ENCODE data around the gene CRABP2. TPM values are rescaled to one million over a fixed set of nuclear protein-coding genes. Genes with fewer than 3 reads are reported as not detected.

The CRABP2 gene
- total and polyA plus RNA-seq, 2 of the 13 experiments (the other 11 are each of a cell fraction or from before 2014, with no cell fraction given) = 0.40 to 0.60 TPM

GRCh38 chr1:156748670-156749418 is 43.5 kb upstream of the CRABP2 start:
- peaks cover 13% of the 10 kb centered on the region for H4K20me1 ChIP-seq (ENCODE audit: insufficient read depth, low read length)
- H3K27me3 ChIP-seq (ENCODE audit: control insufficient read depth in 1 of 2, insufficient read depth in 2 of 2, low read length in 2 of 2) = no peaks in the 10 kb centered on the region; a peak in 1 of 5 replicates
- peak overlapping the region; percentile 98 for H3K4me2 ChIP-seq (ENCODE audit: low read depth, low read length)
- in situ Hi-C loops (cut with HindIII; ENCODE audit: extremely low pct_ligation_motif_present, low pct_unique_long_range_greater_than_20kb) (no loop called here), intact Hi-C loops (cut with micrococcal nuclease; ENCODE audit: unreplicated experiment) (loop anchor here (2.0 kb wide), 1 partner anchor 20 kb away; the partner anchor contains the start of genes ISG20L2 and METTL25B)
- no TSS peak for BruUV-seq (replicated peaks)
- FAIRE-seq (peak; percentile 81), DNase-seq (ENCODE audit: low spot score) (peak; percentile 50), ATAC-seq (peak; percentile 16)
- H3K4me1 ChIP-seq (ENCODE audit: insufficient read depth, low read length) = peaks cover 53% of the 10 kb centered on the region
- ChIA-PET POLR2A (interaction anchor here (1.3 to 4.5 kb wide), 4 partner anchors 7 to 21 kb away, joined by 18 to 67 read pairs (median 41); partner anchors contain the start of genes ISG20L2, METTL25B, MRPL24 and PRCC), CTCF (ENCODE audit: low intra/inter-chr PET ratio, low total read pairs) (no interaction called here)
- 3% methylated on average over 7 of the region's 9 CpGs for WGBS (ENCODE audit: low lambda C conversion rate)
- no peak overlapping the region for H2AFZ ChIP-seq (ENCODE audit: low read length)
- H3K9me3 ChIP-seq (ENCODE audit: low read length) = no peaks in the 10 kb centered on the region
- peaks cover 75% of the 10 kb centered on the region for H3K79me2 ChIP-seq (ENCODE audit: insufficient read depth, low read length)
- peak overlapping the region; percentile 100 for H3K27ac ChIP-seq (ENCODE audit: extremely low read length, insufficient read depth, low read length)
- H3K4me3 ChIP-seq (replicated peaks in 1 of 3; ENCODE audit: insufficient read depth in 1 of 3, low read depth in 2 of 3, low read length in 3 of 3) = peak overlapping the region; percentile 87 to 90 (median 88)
- H3K9ac ChIP-seq (ENCODE audit: insufficient read depth, low read depth, low read length) = peak overlapping the region; percentile 95
- H3K36me3 ChIP-seq (replicated peaks in 1 of 2; ENCODE audit: control insufficient read depth in 1 of 2, insufficient read depth in 2 of 2, low read length in 2 of 2) = peaks cover 7 to 18% of the 10 kb centered on the region in 2 experiments; a peak in 4 of 5 replicates
- TF ChIP-seq NCOA2 (CRISPR knock-in tag; IDR thresholded peaks at IDR 0.05) (0 out of 2 replicates have a peak, but pooled peaks have one; percentile 9), TFE3 (CRISPR knock-in tag; IDR thresholded peaks at IDR 0.05) (0 out of 2 replicates have a peak, but pooled peaks have one; percentile 6), HOXA3 (CRISPR knock-in tag; IDR thresholded peaks at IDR 0.05) (peak; percentile 52; the same call in 1 of the 2 replicates), CREM (IDR thresholded peaks at IDR 0.05) (peak; percentile 25; the same call in 1 of the 2 replicates), CREM (CRISPR knock-in tag; IDR thresholded peaks at IDR 0.05) (no peak), ZBTB2 (CRISPR knock-in tag; IDR thresholded peaks at IDR 0.05; ENCODE audit: low read depth) (no peak), HCFC1 (IDR thresholded peaks at IDR 0.05; ENCODE audit: low read depth, low read length) (no peak), HDAC1 (CRISPR knock-in tag; IDR thresholded peaks at IDR 0.05) (0 out of 2 replicates have a peak, but pooled peaks have one; percentile 18), ZEB1 (IDR thresholded peaks at IDR 0.05; ENCODE audit: insufficient replicate concordance, low read depth) (peak; percentile 52), ZNF572 (CRISPR knock-in tag; IDR thresholded peaks at IDR 0.05) (0 out of 2 replicates have a peak, but pooled peaks have one; percentile 48), PHF8 (CRISPR knock-in tag; IDR thresholded peaks at IDR 0.05) (peak; percentile 39; the same call in 1 of the 2 replicates), ZFP91 (CRISPR knock-in tag; IDR thresholded peaks at IDR 0.05; ENCODE audit: borderline replicate concordance) (peak; percentile 44; the same call in 1 of the 2 replicates)
- TF ChIP-seq, protein P1, sequence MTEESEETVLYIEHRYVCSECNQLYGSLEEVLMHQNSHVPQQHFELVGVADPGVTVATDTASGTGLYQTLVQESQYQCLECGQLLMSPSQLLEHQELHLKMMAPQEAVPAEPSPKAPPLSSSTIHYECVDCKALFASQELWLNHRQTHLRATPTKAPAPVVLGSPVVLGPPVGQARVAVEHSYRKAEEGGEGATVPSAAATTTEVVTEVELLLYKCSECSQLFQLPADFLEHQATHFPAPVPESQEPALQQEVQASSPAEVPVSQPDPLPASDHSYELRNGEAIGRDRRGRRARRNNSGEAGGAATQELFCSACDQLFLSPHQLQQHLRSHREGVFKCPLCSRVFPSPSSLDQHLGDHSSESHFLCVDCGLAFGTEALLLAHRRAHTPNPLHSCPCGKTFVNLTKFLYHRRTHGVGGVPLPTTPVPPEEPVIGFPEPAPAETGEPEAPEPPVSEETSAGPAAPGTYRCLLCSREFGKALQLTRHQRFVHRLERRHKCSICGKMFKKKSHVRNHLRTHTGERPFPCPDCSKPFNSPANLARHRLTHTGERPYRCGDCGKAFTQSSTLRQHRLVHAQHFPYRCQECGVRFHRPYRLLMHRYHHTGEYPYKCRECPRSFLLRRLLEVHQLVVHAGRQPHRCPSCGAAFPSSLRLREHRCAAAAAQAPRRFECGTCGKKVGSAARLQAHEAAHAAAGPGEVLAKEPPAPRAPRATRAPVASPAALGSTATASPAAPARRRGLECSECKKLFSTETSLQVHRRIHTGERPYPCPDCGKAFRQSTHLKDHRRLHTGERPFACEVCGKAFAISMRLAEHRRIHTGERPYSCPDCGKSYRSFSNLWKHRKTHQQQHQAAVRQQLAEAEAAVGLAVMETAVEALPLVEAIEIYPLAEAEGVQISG (CRISPR knock-in tag; IDR thresholded peaks at IDR 0.05) = peak; percentile 61; the same call in 1 of the 2 replicates
